GM21447 (cell line): ENCODE results near the gene MTCH2.
A peak's percentile ranks its signal among the peaks of the same experiment; 100 is the strongest.
"Not testable (repeated sequence)": the region's sequence is repeated elsewhere in the genome, so short reads cannot be mapped to it uniquely, and the experiment has no call there.

ENCODE experiments used
- ATAC-seq: cut with Tn5 transposase; IDR thresholded peaks from one replicate; pipeline ENCODE4 v1.9.1; 2021; ENCODE audit not compliant: unreplicated experiment

MTCH2 gene

DNA sequence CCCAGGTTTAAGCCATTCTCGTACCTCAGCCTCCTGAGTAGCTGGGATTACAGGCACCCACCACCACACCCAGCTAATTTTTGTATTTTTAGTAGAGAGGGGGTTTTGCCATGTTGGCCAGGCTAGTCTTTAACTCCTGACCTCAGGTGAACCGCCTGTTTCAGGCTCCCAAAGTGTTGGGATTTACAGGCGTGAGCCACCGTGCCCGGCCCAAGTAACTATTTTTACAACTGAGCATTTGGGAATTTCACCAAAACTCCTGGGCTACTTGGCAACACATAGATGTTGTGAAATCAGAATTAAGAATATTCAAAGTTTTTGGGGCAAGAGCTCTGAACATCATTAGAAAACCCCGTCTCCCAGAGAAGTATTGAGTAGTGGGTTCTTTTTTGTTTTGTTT lies 1.9 kb downstream of the MTCH2 start:
- not testable (repeated sequence) for ATAC-seq

GRCh38 chr11:47636331-47636730 lies 6.0 kb downstream of the MTCH2 start:
- ATAC-seq, result not testable (repeated sequence)

DNA sequence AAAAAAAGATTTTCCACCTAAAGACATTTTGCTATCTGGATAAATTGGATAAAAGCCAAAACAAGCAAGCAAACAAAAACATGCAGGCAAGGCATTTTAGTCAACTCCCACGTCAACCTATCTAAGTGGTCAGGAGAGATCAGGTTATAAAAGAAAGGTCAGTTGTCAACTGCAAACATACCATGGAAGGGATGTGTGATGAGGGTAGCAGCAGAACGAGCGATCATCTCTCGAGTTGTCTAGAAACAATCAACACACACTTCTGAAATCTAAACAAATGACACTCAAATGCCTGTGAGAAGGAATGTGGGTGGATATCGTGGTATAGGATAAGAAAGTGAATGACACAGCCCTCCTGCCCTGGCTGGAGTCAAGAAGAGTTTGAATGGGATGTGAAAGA lies 10.9 kb downstream of the MTCH2 start:
- ATAC-seq, result no peak

- no peak for ATAC-seq
Observed at GRCh38 chr11:47628026-47628425, 14.3 kb downstream of the MTCH2 start.

- no peak for ATAC-seq
Observed at GRCh38 chr11:47626234-47626633, 16.1 kb downstream of the MTCH2 start.

- no peak for ATAC-seq
Observed at GRCh38 chr11:47620836-47621378, 21.5 kb downstream of the MTCH2 start.

DNA sequence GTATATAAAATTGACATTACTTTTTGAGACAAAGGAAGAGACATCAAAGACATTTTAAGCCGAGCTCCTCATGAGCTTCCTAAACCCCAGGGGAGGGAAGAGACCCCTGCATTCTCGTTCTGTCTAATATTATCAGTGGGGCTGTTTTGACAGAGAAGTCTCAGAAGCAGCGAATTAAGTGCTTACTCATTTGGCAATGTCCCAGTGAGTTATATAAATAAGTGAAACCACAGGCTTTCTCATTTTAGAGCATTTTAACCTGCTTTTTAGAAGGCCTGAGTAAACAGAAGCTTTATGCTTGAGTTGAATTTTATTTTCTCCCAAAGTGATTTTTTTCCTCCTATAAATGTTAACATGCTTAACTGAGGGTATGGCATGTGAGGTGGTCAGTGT lies 24.9 kb downstream of the MTCH2 start:
- ATAC-seq, result no peak

- no peak for ATAC-seq
Observed at GRCh38 chr11:47616726-47617416, 25.5 kb downstream of the MTCH2 start.

GRCh38 chr11:47615249-47615648 lies 27.1 kb downstream of the MTCH2 start:
- ATAC-seq, result no peak

GRCh38 chr11:47611348-47611794 lies 31.0 kb downstream of the MTCH2 start:
- peak; percentile 87 for ATAC-seq

DNA sequence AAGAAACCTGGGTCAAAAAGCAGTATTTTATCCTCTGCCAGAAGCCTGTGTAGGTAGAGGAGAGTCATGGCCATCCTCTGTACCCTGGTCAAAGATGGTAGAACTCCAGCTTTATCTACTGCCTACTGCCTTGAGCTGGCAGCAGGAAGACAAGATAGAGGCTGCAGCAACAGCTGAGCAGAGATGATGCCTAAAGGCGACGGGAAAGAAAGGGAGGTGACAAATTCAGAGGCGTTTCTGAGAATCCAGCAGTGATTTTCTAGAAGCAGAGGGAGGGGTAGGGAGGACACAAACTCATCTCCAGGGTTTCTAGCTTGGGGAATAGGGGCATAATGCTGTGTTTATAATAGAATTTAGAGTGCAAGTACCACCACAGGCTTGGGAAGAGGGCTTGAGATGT lies 32.7 kb downstream of the MTCH2 start:
- ATAC-seq, result no peak

DNA sequence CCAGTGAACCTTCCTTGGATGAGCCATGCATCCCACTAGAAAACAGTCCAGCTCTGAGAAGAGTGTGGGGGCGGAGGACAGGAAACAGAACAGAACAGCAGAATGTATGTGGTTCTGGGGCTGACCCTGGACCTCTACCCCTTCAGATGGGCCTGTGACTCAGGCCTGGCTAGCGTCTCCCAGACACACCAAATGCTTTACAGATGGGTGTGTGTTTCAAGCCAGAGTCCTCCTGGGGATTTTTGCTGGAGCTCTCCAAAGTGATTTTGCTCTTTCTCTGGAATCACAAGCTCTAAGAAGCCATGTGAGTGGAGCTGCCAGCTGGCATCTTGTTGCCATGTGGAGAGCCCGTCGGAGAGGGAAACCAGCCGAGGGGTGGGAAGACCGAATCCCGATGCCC lies 35.0 kb downstream of the MTCH2 start:
- ATAC-seq, result no peak

- ATAC-seq, result no peak
Observed at GRCh38 chr11:47606731-47607130, 35.6 kb downstream of the MTCH2 start.

GRCh38 chr11:47605921-47606320 lies 36.4 kb downstream of the MTCH2 start:
- no peak for ATAC-seq

- no peak for ATAC-seq
Observed at GRCh38 chr11:47603295-47603694, 39.1 kb downstream of the MTCH2 start.

GRCh38 chr11:47599902-47600301 lies 42.5 kb downstream of the MTCH2 start:
- no peak for ATAC-seq

GRCh38 chr11:47595967-47596366 lies 46.4 kb downstream of the MTCH2 start:
- ATAC-seq, result no peak

- ATAC-seq, result no peak
Observed at GRCh38 chr11:47595029-47595428, 47.3 kb downstream of the MTCH2 start.

DNA sequence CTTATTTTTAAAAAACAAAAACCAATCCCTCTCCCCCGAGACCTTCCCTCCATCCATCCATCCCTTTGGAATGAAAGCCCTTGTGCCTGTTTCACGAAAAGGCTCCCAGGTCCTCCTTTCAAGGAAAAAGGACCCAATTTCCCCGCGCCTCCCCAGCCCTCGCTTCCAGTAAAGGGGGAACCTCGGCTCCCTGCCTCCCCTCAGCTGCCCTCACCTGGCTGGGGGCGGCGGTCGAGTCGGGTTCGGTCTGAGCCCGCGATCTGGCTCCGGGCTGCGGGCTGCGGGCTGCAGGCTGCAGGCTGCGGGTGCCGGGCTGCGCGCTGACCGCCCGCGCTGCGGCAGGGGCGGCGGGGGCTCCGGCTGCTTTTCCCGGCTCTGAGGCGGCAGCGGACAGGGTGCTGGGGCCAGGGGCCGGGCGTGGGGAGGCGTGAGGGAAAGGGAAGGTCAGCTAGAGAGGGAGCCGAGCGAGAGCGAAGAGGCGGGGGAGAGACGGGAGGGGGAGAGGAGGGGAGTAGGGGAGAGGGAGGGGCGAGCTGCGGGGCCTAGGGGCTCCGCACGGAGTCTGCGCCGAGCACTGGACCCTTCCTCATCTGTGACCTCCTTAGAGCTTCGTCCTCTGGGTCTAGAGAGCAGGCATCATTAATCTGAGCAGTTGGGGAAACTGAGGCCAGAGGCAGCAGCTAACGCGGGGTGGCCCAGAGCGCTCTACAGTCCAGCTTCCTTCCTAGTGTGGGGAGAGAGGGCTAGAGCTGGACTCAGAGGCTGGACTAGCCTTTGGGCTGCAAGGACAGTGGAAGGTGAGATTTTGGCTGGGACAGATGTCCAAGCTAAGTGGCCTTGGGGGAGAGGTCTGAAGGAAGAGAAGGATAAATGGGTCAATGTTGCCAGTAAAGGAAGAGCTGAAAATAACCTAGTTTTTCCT lies 48.2 kb downstream of the MTCH2 start, which contains the start of gene C1QTNF4:
C1QTNF4 (minus strand) TSS at position 478 of the 922 bp plus-strand sequence. CDS start 3,601 bp downstream, outside the sequence.
- no peak for ATAC-seq

DNA sequence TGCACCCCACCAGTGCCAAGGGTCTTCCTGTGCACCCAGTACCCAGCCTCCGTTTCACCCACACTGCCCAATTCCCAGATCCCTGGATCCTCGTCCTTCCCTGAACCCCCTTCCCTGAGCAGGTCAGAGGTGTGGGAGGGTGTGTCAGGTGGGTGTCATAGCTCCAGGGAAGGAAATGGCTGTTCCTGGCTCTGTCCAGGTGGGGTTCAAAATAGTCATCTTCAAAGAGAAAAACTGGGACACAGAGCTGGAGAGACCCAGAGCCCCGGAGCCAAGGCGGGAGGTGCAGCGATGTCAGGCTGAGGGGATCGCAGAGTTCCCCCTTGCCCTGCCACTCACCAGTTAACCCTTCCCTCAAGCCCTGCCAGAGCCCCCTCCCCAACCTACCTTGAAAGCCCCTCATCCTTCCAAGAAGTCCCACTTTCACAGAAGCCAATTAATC lies 48.8 kb downstream of the MTCH2 start:
- ATAC-seq, result no peak

GRCh38 chr11:47592970-47593369 lies 49.4 kb downstream of the MTCH2 start:
- ATAC-seq, result no peak

- no peak for ATAC-seq
Observed at GRCh38 chr11:47592251-47592650, 50.1 kb downstream of the MTCH2 start.
